HG02938 (cell line): Measurements from ENCODE around the gene PTPRU.
"Not testable (repeated sequence)": the region's sequence is repeated elsewhere in the genome, so short reads cannot be mapped to it uniquely, and the experiment has no call there.

Experiments used
- ATAC-seq: cut with Tn5 transposase; IDR thresholded peaks from one replicate; pipeline ENCODE4 v1.9.1; 2021; ENCODE audit warnings: mild to moderate bottlenecking, moderate library complexity; ENCODE audit not compliant: unreplicated experiment

Gene PTPRU

DNA sequence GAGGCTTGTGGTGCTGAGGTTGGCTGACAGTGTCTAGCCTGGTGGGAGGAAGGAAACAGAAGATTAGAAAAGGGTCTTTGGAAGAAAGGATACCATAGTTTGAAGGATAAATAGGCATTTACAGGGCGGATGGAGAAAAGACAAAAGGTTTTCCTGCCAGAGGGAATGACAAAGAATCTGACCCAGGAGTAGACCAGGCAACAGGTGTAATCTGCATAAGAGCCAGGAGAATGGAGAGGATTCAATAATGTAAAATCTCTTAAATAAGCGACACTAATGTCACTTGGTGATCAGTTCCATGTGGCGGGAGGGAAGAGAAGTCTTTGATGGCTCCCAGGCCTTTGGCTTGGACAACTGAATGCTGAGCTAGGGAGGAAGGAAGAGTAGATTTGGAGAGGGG, 15.0 kb upstream of the PTPRU start:
- no peak for ATAC-seq

DNA sequence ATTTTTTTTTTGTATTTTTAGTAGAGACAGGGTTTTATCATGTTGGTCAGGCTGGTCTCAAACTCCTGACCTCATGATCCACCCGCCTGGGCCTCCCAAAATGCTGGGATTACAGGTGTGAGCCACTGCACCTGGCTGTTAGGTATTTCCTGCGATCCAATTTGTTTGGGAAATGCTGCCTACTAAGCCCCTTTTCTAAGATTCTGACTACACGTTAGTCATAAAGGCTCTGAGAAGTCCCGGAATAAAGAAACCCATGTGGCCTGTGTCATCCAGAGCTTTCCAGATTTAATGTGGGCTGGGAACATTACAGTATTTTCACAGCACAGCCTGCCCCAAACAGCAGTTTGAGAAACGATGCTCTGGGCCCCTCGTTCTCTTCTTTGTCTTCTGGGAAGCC, 14.1 kb upstream of the PTPRU start:
- not testable (repeated sequence) for ATAC-seq

DNA sequence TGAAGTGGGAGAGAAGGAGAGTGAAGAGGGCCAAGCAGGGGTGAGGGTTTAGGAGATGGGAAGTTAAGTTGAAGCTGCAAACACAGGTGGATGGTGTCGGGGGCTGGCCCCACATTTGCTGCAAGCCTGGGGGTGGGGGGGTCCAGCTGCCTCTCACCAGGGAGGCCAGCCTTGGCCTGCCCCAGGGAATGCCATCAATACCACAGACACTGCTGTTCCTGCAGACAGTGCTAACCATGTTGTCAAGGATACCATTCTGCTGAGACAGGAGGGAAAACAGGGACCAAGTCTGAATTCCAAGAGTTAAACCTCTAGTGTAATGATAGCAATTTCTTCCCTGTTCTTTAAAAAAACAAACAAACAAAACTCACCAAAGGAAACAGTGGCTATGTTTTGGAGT, 13.6 kb upstream of the PTPRU start:
- no peak for ATAC-seq

DNA sequence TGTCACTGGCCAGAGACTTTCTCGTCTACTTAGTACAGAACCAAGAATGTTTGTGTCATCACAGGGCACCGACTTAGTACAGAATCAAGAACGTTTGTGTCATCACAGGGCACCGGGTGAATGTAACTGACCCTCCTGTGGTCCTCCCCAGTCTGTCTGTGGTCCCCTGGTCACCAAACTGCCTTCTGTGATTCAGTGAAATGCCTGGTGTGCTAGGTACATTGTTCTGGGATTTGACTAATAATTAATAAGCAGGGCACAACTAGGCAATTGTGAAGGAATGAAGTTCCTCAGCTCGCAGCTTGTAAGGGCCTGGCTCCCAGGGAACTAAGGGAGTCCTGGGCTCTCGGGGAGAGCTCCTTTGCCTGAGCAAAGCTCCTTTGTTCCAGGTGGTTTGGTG, 12.8 kb upstream of the PTPRU start:
- ATAC-seq = no peak

DNA sequence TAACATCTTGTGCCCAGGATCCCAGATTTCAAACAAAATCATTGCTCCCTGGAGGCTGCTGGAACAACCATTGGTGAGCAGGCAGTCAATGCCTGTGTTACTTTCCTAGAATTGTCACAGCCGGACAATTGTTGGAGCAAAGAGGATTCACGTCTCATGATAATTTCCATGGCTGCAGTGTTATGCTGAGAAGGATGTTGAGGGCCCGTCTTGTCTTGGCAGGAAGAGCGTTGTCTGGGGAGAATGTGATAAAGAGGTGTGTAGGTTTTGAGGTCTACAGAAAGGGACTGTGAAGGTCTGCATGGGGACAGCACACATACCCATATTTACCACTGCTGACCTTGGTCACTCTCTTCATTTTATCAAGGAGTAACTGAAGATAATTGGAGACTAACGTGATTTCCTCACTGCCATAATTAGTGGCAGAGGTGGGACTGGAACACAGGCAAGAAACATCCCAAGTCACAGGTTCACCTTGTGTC, 11.9 kb upstream of the PTPRU start:
- no peak for ATAC-seq

GRCh38 chr1:29225361-29225760, 11.0 kb upstream of the PTPRU start:
- ATAC-seq = no peak

GRCh38 chr1:29227511-29227910, 8.8 kb upstream of the PTPRU start:
- ATAC-seq = no peak

DNA sequence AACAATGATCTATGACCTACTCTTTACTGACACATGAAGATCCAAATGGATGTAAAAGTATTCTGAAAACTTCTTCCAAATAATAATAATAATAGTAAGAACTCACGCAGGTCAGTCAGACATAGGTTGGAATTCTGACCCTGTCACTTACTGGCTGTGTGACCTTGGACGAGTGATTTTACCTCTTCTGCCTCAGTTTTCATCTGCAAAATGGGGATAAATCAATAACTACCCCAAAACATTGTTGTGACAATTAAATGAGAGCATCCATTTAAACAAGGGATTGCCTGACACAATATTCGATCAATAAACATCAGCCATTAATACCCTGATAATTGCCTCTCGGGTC, 6.1 kb upstream of the PTPRU start:
- ATAC-seq = no peak

DNA sequence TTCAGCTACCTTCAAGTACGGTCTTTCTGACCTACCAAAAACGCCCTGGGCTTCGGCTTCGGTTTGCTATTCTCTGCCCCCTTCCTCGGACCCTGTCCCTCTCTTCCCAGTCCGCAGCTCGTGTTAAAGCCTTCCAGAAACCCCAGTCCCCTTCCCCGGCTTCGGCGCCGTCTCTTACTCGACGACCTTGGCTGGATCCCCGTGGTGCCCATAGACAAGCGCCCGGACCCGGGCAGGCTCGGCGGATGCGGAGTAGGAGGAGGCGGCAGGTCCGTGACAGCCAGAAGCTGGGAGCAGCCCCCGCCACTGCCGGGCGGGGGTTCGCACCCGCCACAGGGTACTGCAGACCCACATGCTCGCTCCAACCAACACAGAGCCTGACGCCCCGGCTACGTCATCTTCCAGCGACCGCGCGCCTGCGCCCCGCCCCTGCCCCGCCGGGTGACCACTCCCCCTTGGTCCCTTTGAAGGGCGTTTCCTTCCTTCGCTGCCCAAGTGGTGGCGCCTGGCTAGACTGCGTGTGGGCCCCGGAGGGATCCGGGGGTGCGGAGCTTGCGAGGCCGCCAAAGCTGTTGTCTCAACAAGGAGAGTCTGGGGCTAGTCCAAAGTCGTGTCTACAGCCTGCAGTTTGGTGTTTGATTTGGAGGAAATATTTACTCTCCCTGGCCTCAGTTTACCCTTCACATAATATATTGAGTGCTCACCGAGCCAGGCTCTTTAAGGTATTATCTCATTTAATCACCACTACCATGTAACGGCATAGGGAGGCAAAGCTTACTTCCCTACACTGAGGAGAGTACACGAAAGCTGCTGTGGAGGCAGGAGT, 5.6 kb upstream of the PTPRU start, which contains the start of gene MECR:
Gene MECR, minus strand, starts transcription at position 382 of the 826 bp plus-strand sequence. Its CDS starts 28 bp downstream, at position 354.
- peak; percentile 93 for ATAC-seq

DNA sequence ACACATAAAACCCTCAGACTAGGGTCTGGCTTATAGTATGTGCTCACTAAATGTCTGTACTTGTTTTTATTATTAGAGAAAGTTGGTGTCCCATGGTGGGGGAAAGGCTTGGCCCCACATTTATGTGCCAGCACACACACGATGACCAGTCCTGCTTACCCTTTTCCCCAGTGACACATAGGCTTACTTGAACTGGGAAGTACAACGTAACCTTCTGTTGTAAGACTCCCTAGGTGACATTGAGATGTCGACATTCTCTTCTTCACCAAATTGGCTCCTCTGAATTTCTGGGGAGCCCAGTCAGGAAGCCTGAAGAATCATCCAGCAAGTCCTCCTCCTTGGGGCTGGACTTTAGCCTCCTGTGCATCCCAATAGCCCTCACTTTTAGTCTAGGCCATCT, 3.9 kb upstream of the PTPRU start:
- no peak for ATAC-seq

- ATAC-seq = no peak
These were observed 2.6 kb upstream of the PTPRU start for GRCh38 chr1:29233693-29234092.

- no peak for ATAC-seq
These were observed 1.9 kb upstream of the PTPRU start for GRCh38 chr1:29234471-29234870.

DNA sequence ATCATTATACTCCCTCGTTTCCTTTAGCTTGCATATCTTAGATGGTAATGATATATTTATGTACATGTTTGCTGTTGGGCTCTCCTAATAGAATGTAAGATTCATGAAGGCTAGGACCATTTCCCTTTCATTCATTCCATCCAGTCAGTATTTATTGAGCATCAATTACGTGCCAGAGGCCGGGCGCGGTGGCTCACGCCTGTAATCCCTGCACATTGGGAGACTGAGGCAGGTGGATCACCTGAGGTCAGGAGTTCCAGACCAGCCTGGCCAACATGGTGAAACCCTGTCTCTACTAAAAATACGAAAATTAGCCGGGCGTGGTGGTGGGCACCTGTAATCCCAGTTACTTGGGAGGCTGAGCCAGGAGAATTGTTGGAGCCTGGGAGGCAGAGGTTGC, 1.4 kb upstream of the PTPRU start:
- not testable (repeated sequence) for ATAC-seq

DNA sequence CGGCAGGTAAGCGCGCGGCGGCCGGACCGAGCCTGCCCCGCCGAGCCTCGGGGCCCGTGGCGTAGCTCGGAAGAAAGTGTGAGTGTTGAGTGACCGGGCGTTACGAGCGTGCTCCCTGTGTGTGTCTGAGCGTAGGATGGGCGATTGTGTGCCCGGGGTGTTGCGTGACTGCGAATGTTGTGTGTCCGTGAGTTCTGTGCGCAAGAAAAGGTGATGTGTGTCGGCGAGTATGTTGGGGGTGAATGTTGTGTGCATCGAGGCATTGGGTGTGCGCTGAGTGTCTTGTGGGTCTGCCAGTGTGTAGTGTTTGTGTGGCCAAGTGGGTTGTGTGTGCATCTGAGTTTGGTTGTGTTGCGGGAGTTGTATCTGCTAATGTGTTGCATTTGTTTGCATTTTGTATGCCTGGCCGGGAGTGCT, 398 bp downstream of the PTPRU start:
- no peak for ATAC-seq

- no peak for ATAC-seq
These were observed 953 bp downstream of the PTPRU start for GRCh38 chr1:29237129-29237821.

- no peak for ATAC-seq
These were observed 1.7 kb downstream of the PTPRU start for GRCh38 chr1:29237852-29238619.

DNA sequence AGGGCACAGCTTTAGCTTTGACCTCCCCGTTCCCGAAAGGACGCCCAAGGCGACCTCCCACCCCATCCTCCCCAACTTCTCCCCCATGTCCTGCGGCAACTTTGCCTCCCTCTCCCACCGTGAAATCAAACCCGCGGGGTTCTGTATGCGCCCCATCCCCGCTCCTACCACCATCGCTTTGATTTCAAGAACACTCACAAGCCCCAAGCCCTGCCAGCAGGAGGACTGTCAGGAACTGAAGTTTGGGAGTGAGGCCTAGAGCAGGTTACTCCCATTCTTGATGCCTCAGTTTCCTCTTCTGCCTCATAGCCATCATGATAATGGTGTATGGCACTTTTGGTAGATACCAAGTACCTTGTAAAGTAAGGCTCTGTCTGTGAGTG, 2.3 kb downstream of the PTPRU start:
- ATAC-seq = no peak

- ATAC-seq = no peak
These were observed 2.8 kb downstream of the PTPRU start for GRCh38 chr1:29239142-29239541.

DNA sequence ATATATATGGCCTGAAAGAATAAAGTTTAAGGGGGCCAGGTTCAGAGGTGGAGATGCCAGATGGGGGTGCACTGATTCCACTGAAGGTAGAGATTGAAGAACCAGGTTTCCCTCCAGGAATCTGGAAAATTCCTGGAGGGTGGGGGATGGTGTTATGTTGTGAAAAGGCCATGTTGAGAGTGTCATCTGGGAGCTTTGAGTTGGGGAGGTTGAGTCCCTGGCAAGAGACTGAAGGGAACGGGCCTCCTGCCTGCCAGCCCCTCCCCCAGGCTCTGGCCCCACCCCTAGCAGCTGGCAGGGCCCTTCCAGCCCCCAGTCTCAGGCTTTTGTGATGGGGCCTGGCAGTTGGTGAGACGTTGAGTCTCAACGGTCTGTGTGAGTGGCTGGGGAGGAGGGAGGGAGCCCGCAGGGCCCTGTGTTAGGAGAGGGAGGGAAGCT, 4.1 kb downstream of the PTPRU start:
- no peak for ATAC-seq

GRCh38 chr1:29240986-29241385, 4.7 kb downstream of the PTPRU start:
- ATAC-seq = no peak
